SK-N-SH (cell line): ENCODE data around the gene R3HDM2. TPM values are rescaled to one million over a fixed set of nuclear protein-coding genes. Genes with fewer than 3 reads are reported as not detected.

ENCODE experiments used
- CTCF ChIA-PET: fragments of 300-600, 350-600 bp; formaldehyde crosslinking; extraction: SDS; loops from one replicate; lab custom pipeline; 2021; lab: Yijun Ruan, JAX
- POLR2A ChIA-PET: fragments of 350-600 bp; sonication (Branson Sonifier 250); formaldehyde crosslinking; extraction: SDS; loops from one replicate; lab custom pipeline; 2020; ENCODE audit warnings: antibody characterized with exemption, inconsistent platforms; lab: Yijun Ruan, JAX
- DNase-seq: peaks from one replicate; pipeline ENCODE4 v3.0.0; 2012
- H2AFZ ChIP-seq: fragments of 200-600 bp; sonication (generic); 2 replicates; pipeline ENCODE4 v1.8.1; 2016; ENCODE audit warnings: antibody characterized with exemption, mild to moderate bottlenecking, low read depth
- H3F3A ChIP-seq: fragments of 200-600 bp; sonication (generic); replicated peaks from 2 replicates; pipeline ENCODE3; 2016; ENCODE audit warnings: antibody characterized with exemption, mild to moderate bottlenecking; ENCODE audit not compliant: insufficient read depth
- H3K27ac ChIP-seq, 2 experiments: fragments of 200-500 bp in 1 of 2; fragments of 200-600 bp in 1 of 2; sonication (Bioruptor generic) in 1 of 2; sonication (generic), shearing (Covaris generic) in 1 of 2; 2 replicates each; pipeline versions ENCODE4 v1.5.1 to v1.6.1; 2014 to 2016; ENCODE audit warnings: low read depth in 2 of 2, inconsistent platforms in 1 of 2, low read length in 1 of 2, mild to moderate bottlenecking in 1 of 2, mixed read lengths in 1 of 2
- H3K27me3 ChIP-seq: fragments of 200-600 bp; sonication (generic), shearing (Covaris generic); 2 replicates; pipeline ENCODE4 v1.6.1; 2016; ENCODE audit warnings: mixed run types; ENCODE audit not compliant: insufficient read depth
- H3K36me3 ChIP-seq, 2 experiments: fragments of 200-500 bp in 1 of 2; fragments of 200-600 bp in 1 of 2; sonication (Bioruptor generic) in 1 of 2; sonication (generic) in 1 of 2; replicated peaks in 1 of 2; 2 replicates each; pipeline versions ENCODE3 to v1.5.1; 2014 to 2016; ENCODE audit warnings: low read length in 1 of 2, mild to moderate bottlenecking in 1 of 2; ENCODE audit not compliant: insufficient read depth in 2 of 2, control insufficient read depth in 1 of 2
- H3K4me1 ChIP-seq, 2 experiments: fragments of 200-500 bp in 1 of 2; fragments of 200-600 bp in 1 of 2; sonication (Bioruptor generic) in 1 of 2; sonication (generic), shearing (Covaris generic) in 1 of 2; 2 replicates each; pipeline versions ENCODE4 v1.5.1 to v1.6.1; 2014 to 2016; ENCODE audit warnings: low read depth in 1 of 2, low read length in 1 of 2, mixed run types in 1 of 2; ENCODE audit not compliant: insufficient read depth in 2 of 2, control insufficient read depth in 1 of 2
- H3K4me2 ChIP-seq: fragments of 200-600 bp; sonication (generic), shearing (Covaris generic); 2 replicates; pipeline ENCODE4 v1.6.1; 2017; ENCODE audit warnings: mixed run types
- H3K4me3 ChIP-seq, 2 experiments: fragments of 200-500 bp in 1 of 2; fragments of 200-600 bp in 1 of 2; sonication (Bioruptor generic) in 1 of 2; sonication (generic), shearing (Covaris generic) in 1 of 2; 2 replicates each; pipeline versions ENCODE4 v1.5.1 to v1.8.1; 2014 to 2016; ENCODE audit warnings: low read depth in 2 of 2, inconsistent platforms in 1 of 2, low read length in 1 of 2, mild to moderate bottlenecking in 1 of 2, mixed read lengths in 1 of 2, moderate library complexity in 1 of 2
- H3K79me2 ChIP-seq: fragments of 200-600 bp; sonication (generic); 2 replicates; pipeline ENCODE4 v1.8.1; 2017; ENCODE audit warnings: mild to moderate bottlenecking; ENCODE audit not compliant: insufficient read depth
- H3K9ac ChIP-seq: fragments of 200-600 bp; sonication (generic); 2 replicates; pipeline ENCODE4 v1.6.1; 2017; ENCODE audit warnings: mixed run types
- H3K9me2 ChIP-seq: fragments of 200-600 bp; sonication (generic); 2 replicates; pipeline ENCODE4 v1.6.1; 2017; ENCODE audit warnings: mixed run types
- H3K9me3 ChIP-seq: fragments of 200-600 bp; sonication (generic); 2 replicates; pipeline ENCODE4 v1.6.1; 2017; ENCODE audit warnings: mixed run types, mild to moderate bottlenecking, moderate library complexity
- H4K20me1 ChIP-seq: fragments of 200-600 bp; sonication (generic); 2 replicates; pipeline ENCODE4 v1.6.1; 2017; ENCODE audit warnings: mild to moderate bottlenecking, mixed run types; ENCODE audit not compliant: insufficient read depth
- CHD2 ChIP-seq: fragments of 150-350 bp; IDR thresholded peaks from 2 replicates; pipeline ENCODE4 v1.6.1; 2018; ENCODE audit warnings: low read length; ENCODE audit not compliant: partially characterized antibody
- EZH2phosphoT487 ChIP-seq: fragments of 200-600 bp; sonication (generic); IDR thresholded peaks from 2 replicates; pipeline ENCODE4 v1.6.1; 2017; ENCODE audit warnings: low read depth, mixed run types, mild to moderate bottlenecking, antibody characterized with exemption, moderate library complexity, borderline replicate concordance
- JUND ChIP-seq: IDR thresholded peaks from 2 replicates; pipeline ENCODE4 v1.4.0; 2012
- NFIC ChIP-seq: IDR thresholded peaks from 2 replicates; pipeline ENCODE4 v1.4.0; 2012; ENCODE audit warnings: borderline replicate concordance
- NRF1 ChIP-seq: IDR thresholded peaks from 2 replicates; pipeline ENCODE4 v1.6.1; 2012; ENCODE audit warnings: low read depth, mild to moderate bottlenecking, low read length
- RFX5 ChIP-seq: IDR thresholded peaks from 2 replicates; pipeline ENCODE4 v1.6.1; 2012; ENCODE audit warnings: mild to moderate bottlenecking, improper control_type of control experiment, low read length
- TAF1 ChIP-seq: IDR thresholded peaks from 2 replicates; pipeline ENCODE4 v1.6.1; 2012; ENCODE audit warnings: low read depth, mild to moderate bottlenecking, low read length, moderate library complexity, borderline replicate concordance
- TCF12 ChIP-seq: IDR thresholded peaks from 2 replicates; pipeline ENCODE4 v1.4.0; 2012
- TEAD4 ChIP-seq: IDR thresholded peaks from 2 replicates; pipeline ENCODE4 v1.4.0; 2012; ENCODE audit warnings: mild to moderate bottlenecking, borderline replicate concordance; ENCODE audit not compliant: insufficient read depth
- USF1 ChIP-seq: IDR thresholded peaks from 2 replicates; pipeline ENCODE4 v1.4.0; 2012; ENCODE audit warnings: low read depth, borderline replicate concordance
- USF2 ChIP-seq: fragments of 150-350 bp; IDR thresholded peaks from 2 replicates; pipeline ENCODE4 v1.6.1; 2017; ENCODE audit warnings: antibody characterized with exemption, low read length, low read depth, borderline replicate concordance
- ZBTB33 ChIP-seq: IDR thresholded peaks from 2 replicates; pipeline ENCODE4 v1.4.0; 2012; ENCODE audit warnings: low read depth, borderline replicate concordance
- WGBS: methylation state at CpG from one replicate; pipeline ENCODE4 v1.1.6; 2017; ENCODE audit warnings: low lambda C conversion rate; 5-methylcytosine and 5-hydroxymethylcytosine counted together
- polyA plus RNA-seq, 3 experiments: library from polyadenylated mRNA; depleted of rRNA; stranded (reverse); fragments of >200 nt; gene quantifications; 2 replicates each; pipeline ENCODE4 v1.2.3, GENCODE V29; 2012

The R3HDM2 gene
- polyA plus RNA-seq, 1 of the 3 experiments (the other 2 are of a cell fraction), result 23.1 TPM

- no peak for TF ChIP-seq EZH2phosphoT487
- TF ChIP-seq NFIC, result no peak
- no peak for TF ChIP-seq NRF1
- no peak for TF ChIP-seq TAF1
- TF ChIP-seq TEAD4, result no peak
- no peak for TF ChIP-seq TCF12
Measured at GRCh38 chr12:57372233-57372632, 58.6 kb downstream of the R3HDM2 start (continued).

- Histone ChIP-seq H3F3A (peaks cover 3% of the 10 kb centered on the region), H3K9me3 (no peaks in the 10 kb centered on the region), H3K27ac (no peak overlapping the region), H3K4me3 (no peak overlapping the region), H2AFZ (no peak overlapping the region), H3K4me2 (no peak overlapping the region), H3K4me1 (no peaks in the 10 kb centered on the region), H3K79me2 (0 out of 2 replicates have a peak, but pooled peaks cover 3% of the 10 kb centered on the region), H3K9ac (no peak overlapping the region), H4K20me1 (no peaks in the 10 kb centered on the region), H3K36me3 (peaks cover 0 to 17% of the 10 kb centered on the region in 2 experiments), H3K27me3 (no peaks in the 10 kb centered on the region)
- WGBS, result 79% methylated on average over 1 of the region's 1 CpG
- CTCF ChIA-PET, result no interaction called here
- POLR2A ChIA-PET, result no interaction called here
- no peak for DNase-seq
- TF ChIP-seq USF1 (no peak), USF2 (no peak)
- TF ChIP-seq, all 33 proteins: peak for 0
- no peaks in the 10 kb centered on the region for H3K9me2 ChIP-seq
Measured at GRCh38 chr12:57370696-57371095, 60.1 kb downstream of the R3HDM2 start.

GRCh38 chr12:57370072-57370471 lies 60.8 kb downstream of the R3HDM2 start:
- Histone ChIP-seq H3K27ac (no peak overlapping the region), H3K79me2 (0 out of 2 replicates have a peak, but pooled peaks cover 3% of the 10 kb centered on the region), H2AFZ (no peak overlapping the region), H3F3A (peaks cover under 1% of the 10 kb centered on the region), H4K20me1 (no peaks in the 10 kb centered on the region), H3K9ac (no peak overlapping the region), H3K36me3 (peaks cover 0 to 17% of the 10 kb centered on the region in 2 experiments), H3K9me3 (no peaks in the 10 kb centered on the region), H3K4me1 (no peaks in the 10 kb centered on the region), H3K27me3 (no peaks in the 10 kb centered on the region), H3K4me3 (no peak overlapping the region), H3K4me2 (no peak overlapping the region), H3K9me2 (no peaks in the 10 kb centered on the region)
- TF ChIP-seq JUND, result no peak
- TF ChIP-seq ZBTB33, result no peak
- no peak for TF ChIP-seq RFX5
- TF ChIP-seq TCF12, result no peak
- TF ChIP-seq CHD2, result no peak
- DNase-seq, result no peak
- 92% methylated on average over 11 of the region's 11 CpGs for WGBS
- POLR2A ChIA-PET, result no interaction called here
- CTCF ChIA-PET, result no interaction called here
